ENCODE data around the gene GET4.

DNA sequence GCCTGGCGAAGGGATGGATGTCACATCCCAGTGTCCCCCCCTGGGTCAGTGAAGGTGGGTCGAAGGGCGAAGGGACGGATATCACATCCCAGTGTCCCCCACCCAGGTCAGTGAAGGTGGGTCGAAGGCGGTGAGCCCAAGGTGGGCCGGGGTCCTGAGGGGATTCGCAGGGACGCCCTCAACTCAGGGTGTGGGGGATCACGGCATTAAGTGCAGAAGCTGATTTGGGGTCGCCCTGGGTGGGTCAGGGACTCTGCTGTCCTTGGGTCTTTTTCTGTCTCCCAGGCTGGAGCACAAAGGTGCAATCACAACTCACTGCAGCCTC is 56.3 kb downstream of the GET4 start:
- TF ChIP-seq, protein P1, sequence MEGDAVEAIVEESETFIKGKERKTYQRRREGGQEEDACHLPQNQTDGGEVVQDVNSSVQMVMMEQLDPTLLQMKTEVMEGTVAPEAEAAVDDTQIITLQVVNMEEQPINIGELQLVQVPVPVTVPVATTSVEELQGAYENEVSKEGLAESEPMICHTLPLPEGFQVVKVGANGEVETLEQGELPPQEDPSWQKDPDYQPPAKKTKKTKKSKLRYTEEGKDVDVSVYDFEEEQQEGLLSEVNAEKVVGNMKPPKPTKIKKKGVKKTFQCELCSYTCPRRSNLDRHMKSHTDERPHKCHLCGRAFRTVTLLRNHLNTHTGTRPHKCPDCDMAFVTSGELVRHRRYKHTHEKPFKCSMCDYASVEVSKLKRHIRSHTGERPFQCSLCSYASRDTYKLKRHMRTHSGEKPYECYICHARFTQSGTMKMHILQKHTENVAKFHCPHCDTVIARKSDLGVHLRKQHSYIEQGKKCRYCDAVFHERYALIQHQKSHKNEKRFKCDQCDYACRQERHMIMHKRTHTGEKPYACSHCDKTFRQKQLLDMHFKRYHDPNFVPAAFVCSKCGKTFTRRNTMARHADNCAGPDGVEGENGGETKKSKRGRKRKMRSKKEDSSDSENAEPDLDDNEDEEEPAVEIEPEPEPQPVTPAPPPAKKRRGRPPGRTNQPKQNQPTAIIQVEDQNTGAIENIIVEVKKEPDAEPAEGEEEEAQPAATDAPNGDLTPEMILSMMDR (IDR thresholded peaks at IDR 0.05; ENCODE audit: low read depth, low read length) = no peak
- TF ChIP-seq POLR2A (IDR thresholded peaks at IDR 0.05; ENCODE audit: extremely low read depth, insufficient read length) (no peak), MYC (IDR thresholded peaks at IDR 0.05; ENCODE audit: low read depth, low read length) (no peak)
